ENCODE data around the gene ADD1.
A peak's percentile ranks its signal among the peaks of the same experiment; 100 is the strongest.

ADD1 gene

DNA sequence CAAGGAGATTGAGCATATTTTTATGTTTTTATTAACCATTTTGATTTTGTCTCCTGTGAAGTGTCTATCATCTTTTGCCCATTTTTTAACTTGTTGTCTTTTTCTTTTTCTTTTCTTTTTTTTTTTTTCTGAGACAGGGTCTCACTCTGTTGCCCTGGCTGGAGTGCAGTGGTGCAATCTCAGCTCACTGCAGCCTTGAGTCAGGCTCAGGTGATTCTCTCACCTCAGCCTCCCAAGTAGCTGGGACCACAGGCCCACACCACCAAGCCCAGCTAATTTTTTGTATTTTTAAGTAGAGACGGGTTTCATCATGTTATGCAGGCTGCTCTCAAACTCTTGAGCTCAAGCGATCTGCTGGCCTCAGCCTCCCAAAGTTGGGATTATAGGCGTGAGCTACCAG, 4.6 kb upstream of the ADD1 start:
- intact Hi-C loops (cut with DNase I; ENCODE audit: low total_unique reads) = no loop called here
- Histone ChIP-seq H3K27me3 (no peaks in the 10 kb centered on the region), H3K36me3 (peaks cover 0 to 10% (median under 1%) of the 10 kb centered on the region in 3 donors), H3K9me3 (no peaks in the 10 kb centered on the region), H3K4me1 (peaks cover 0 to 25% (median 15%) of the 10 kb centered on the region in 4 donors), H3K4me3 (no peak overlapping the region), H3K27ac (no peak overlapping the region)
- TF ChIP-seq, protein P1, sequence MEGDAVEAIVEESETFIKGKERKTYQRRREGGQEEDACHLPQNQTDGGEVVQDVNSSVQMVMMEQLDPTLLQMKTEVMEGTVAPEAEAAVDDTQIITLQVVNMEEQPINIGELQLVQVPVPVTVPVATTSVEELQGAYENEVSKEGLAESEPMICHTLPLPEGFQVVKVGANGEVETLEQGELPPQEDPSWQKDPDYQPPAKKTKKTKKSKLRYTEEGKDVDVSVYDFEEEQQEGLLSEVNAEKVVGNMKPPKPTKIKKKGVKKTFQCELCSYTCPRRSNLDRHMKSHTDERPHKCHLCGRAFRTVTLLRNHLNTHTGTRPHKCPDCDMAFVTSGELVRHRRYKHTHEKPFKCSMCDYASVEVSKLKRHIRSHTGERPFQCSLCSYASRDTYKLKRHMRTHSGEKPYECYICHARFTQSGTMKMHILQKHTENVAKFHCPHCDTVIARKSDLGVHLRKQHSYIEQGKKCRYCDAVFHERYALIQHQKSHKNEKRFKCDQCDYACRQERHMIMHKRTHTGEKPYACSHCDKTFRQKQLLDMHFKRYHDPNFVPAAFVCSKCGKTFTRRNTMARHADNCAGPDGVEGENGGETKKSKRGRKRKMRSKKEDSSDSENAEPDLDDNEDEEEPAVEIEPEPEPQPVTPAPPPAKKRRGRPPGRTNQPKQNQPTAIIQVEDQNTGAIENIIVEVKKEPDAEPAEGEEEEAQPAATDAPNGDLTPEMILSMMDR (IDR thresholded peaks at IDR 0.05) = no peak
- DNase-seq = no peak

DNA sequence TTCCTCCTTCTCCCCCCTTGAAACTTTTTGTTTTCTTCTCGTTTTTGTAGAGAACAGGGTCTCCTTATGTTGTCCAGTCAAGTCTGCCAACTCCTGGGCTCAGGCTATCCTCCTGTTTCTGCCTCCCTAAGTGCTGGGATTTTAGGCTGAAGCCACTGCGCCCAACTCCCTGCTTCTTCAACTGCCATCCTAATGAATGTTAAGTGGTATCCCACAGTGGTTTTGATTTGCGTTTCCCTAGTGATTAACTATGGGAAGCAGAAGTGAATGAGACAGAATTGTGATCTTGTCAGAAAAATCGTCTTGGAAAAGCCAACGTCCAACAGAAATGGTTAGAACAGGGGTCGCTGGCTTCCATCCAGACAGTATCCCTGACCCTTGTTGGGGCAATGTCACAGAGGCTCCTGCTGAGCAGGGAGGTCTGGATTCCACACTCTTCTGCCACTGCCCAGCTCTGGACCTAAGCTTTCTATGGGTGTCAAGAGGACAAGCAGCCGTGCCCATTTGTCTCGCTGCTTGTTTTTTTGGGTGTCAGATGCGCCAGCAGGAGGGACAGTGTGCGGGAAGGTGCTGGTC, 869 bp upstream of the ADD1 start:
- intact Hi-C loops (cut with DNase I; ENCODE audit: low total_unique reads) = loop anchor here (5.0 kb wide), 1 partner anchor 95 kb away; no protein-coding TSS in a partner anchor
- no peak for DNase-seq
- Histone ChIP-seq H3K4me3 (peak overlapping the region; percentile 82 to 92), H3K27ac (peak overlapping the region; percentile 93 to 97), H3K27me3 (no peaks in the 10 kb centered on the region), H3K36me3 (no peaks in the 10 kb centered on the region), H3K9me3 (no peaks in the 10 kb centered on the region), H3K4me1 (peaks cover 0 to 42% (median 25%) of the 10 kb centered on the region in 4 donors)
- TF ChIP-seq, protein P1 (IDR thresholded peaks at IDR 0.05) = no peak

DNA sequence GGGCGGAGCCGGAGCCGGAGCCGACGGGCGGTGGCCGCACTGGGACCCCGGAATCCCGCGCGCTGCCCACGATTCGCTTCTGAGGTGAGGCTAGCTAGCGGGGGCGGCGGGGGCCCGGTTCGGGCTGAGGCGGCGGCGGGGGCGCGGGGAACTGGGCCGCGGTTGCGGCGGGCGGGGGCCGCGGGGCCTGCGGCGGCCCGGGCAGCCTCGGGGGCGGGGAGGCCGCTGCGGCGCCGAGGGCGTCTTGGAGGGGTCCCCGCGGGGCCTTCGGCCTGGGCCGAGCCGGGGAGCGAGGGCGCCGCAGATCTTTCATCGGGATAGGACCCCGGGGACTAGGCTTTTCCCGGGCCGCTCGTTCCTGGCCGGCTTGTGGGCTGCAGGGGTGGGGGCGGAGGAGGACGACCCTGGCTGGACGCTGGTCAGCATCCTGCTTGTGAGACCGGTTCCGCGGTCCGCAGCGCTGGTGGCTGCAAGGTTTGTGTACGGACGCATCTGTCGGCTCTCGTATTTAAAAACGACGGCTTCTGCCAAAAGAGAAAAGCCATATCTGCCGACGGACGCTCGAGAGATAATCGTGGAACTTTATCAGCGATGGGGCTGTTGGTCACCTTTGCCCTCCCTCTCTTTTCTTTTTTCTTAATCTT, 419 bp downstream of the ADD1 start:
- no peaks in the 10 kb centered on the region for H3K9me3 ChIP-seq
- no peaks in the 10 kb centered on the region for H3K27me3 ChIP-seq
- peak in 1 of 2 donors; percentile 80 for DNase-seq
- H3K27ac ChIP-seq = peak overlapping the region; percentile 93 to 97
- peaks cover 0 to 53% (median 27%) of the 10 kb centered on the region in 4 donors for H3K4me1 ChIP-seq
- peak overlapping the region; percentile 82 to 92 for H3K4me3 ChIP-seq
- intact Hi-C loops (cut with DNase I; ENCODE audit: low total_unique reads) = loop anchor here (5.0 kb wide), 1 partner anchor 93 kb away; no protein-coding TSS in a partner anchor
- no peaks in the 10 kb centered on the region for H3K36me3 ChIP-seq
- TF ChIP-seq, protein P1 (IDR thresholded peaks at IDR 0.05) = no peak

DNA sequence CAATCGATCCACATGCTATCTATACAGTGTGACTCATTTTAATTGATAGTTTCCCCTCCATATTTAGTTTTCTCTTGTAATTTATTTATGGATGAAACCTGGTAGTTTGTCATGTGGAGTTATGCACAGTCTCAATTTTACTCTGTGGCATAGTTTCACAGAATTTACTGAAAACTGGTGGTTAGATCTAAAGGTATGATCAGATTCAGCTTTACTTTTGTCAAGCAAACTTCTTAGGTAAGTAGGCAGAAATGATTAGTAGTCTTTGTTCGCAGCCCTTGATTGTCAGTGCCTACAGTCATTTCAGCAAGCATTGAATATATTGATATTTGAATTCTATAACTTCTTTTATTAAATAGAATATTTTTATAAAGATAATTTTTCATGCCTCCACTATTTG, 2.5 kb downstream of the ADD1 start:
- no peak overlapping the region for H3K4me3 ChIP-seq
- peaks cover 0 to 69% (median 40%) of the 10 kb centered on the region in 4 donors for H3K4me1 ChIP-seq
- H3K9me3 ChIP-seq = no peaks in the 10 kb centered on the region
- no peaks in the 10 kb centered on the region for H3K36me3 ChIP-seq
- intact Hi-C loops (cut with DNase I; ENCODE audit: low total_unique reads) = no loop called here
- no peak overlapping the region for H3K27ac ChIP-seq
- no peak for DNase-seq
- TF ChIP-seq, protein P1 (IDR thresholded peaks at IDR 0.05) = no peak
- H3K27me3 ChIP-seq = no peaks in the 10 kb centered on the region

DNA sequence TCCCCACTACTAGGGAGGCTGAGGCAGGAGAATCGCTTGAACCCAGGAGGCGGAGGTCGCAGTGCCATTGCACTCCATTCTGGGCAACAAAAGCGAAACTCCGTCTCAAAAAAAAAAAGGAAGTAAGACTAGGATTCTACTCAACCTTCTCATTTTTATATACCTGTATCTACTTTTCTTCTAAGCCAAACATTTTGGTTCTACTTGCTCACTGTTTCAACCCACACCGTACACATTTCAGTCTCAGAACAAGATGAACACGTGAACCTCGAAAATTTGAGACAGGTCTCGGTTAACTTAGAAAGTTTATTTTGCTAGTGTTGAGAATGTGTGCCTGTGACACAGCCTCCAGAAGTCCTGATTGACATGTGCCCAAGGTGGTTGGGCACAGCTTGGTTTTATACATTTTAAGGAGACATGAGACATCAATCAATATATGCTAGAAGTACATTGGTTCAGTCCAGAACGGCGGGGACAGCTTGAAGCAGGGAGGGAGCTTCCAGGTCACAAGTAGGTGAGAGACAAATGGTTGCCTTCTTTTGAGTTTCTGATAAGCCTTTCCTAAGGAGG, 3.7 kb downstream of the ADD1 start:
- Histone ChIP-seq H3K27me3 (no peaks in the 10 kb centered on the region), H3K9me3 (no peaks in the 10 kb centered on the region), H3K27ac (no peak overlapping the region), H3K4me1 (peaks cover 0 to 70% (median 44%) of the 10 kb centered on the region in 4 donors), H3K4me3 (no peak overlapping the region), H3K36me3 (no peaks in the 10 kb centered on the region)
- DNase-seq = no peak
- intact Hi-C loops (cut with DNase I; ENCODE audit: low total_unique reads) = no loop called here
- TF ChIP-seq, protein P1 (IDR thresholded peaks at IDR 0.05) = no peak
